ENCODE measurements around the gene DNAH14.

The DNAH14 gene

GRCh38 chr1:225418059-225418458, 488.6 kb downstream of the DNAH14 start:
- no peak overlapping the region for H3K4me3 ChIP-seq (ENCODE audit: low read depth, low read length)
- DNase-seq (ENCODE audit: low read depth): no peak
- TF ChIP-seq, protein P1, sequence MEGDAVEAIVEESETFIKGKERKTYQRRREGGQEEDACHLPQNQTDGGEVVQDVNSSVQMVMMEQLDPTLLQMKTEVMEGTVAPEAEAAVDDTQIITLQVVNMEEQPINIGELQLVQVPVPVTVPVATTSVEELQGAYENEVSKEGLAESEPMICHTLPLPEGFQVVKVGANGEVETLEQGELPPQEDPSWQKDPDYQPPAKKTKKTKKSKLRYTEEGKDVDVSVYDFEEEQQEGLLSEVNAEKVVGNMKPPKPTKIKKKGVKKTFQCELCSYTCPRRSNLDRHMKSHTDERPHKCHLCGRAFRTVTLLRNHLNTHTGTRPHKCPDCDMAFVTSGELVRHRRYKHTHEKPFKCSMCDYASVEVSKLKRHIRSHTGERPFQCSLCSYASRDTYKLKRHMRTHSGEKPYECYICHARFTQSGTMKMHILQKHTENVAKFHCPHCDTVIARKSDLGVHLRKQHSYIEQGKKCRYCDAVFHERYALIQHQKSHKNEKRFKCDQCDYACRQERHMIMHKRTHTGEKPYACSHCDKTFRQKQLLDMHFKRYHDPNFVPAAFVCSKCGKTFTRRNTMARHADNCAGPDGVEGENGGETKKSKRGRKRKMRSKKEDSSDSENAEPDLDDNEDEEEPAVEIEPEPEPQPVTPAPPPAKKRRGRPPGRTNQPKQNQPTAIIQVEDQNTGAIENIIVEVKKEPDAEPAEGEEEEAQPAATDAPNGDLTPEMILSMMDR (IDR thresholded peaks at IDR 0.05; ENCODE audit: low read depth, low read length, missing control alignments): no peak

DNA sequence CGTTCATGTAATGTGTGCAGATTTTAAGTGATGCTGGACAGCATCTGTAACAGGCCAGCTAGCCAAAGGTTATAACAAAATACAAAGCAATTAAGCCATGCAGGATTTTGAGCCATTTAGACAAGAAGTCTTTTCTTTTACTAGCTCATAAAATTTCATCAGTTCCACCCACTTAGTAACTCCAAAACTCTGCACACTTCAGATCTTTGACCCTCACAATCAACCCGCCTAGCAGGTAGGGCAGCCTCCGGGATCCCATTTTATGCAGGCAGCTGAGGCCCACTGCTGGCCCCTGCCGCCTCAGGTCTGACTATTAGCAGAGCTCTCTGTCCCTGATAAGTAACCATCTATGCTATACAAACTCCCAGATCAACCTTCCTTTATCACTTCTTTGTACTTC, 489.1 kb downstream of the DNAH14 start:
- TF ChIP-seq, protein P1 (IDR thresholded peaks at IDR 0.05; ENCODE audit: low read depth, low read length, missing control alignments): no peak
- no peak overlapping the region for H3K4me3 ChIP-seq (ENCODE audit: low read depth, low read length)
- DNase-seq (ENCODE audit: low read depth): no peak

DNA sequence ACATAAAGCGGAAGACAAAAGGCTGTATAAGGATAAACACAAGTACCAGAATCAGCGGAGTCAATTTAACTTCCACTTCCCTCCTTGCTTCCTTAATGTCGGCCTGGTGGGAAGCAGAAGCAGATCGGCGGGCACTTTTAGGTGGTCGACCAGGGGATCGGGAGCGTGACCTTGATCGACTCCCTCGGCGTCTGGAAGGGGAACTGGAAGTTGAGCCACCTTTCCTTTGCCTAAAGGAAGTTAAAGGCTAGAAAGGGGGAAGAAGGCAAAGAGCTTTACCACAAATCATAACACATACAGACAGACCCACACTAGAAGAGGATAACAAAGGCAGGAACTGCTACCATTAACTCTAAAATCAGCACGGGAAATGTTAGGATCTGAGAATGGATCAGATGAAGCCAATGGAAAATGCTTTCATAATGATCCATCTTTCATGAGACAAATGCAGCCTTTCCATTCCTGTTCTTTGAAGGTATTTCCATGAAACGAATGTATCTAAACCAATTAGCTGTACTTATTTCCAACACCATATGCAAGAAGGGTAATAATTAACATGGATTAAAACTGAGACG, 492.6 kb downstream of the DNAH14 start:
- H3K4me3 ChIP-seq (ENCODE audit: low read depth, low read length): no peak overlapping the region
- no peak for DNase-seq (ENCODE audit: low read depth)
- TF ChIP-seq, protein P1 (IDR thresholded peaks at IDR 0.05; ENCODE audit: low read depth, low read length, missing control alignments): no peak

GRCh38 chr1:225422795-225423517, 493.5 kb downstream of the DNAH14 start:
- H3K4me3 ChIP-seq (ENCODE audit: low read depth, low read length): no peak overlapping the region
- TF ChIP-seq, protein P1 (IDR thresholded peaks at IDR 0.05; ENCODE audit: low read depth, low read length, missing control alignments): no peak
- DNase-seq (ENCODE audit: low read depth): no peak

GRCh38 chr1:225423518-225423855, 494.0 kb downstream of the DNAH14 start:
- no peak overlapping the region for H3K4me3 ChIP-seq (ENCODE audit: low read depth, low read length)
- TF ChIP-seq, protein P1 (IDR thresholded peaks at IDR 0.05; ENCODE audit: low read depth, low read length, missing control alignments): no peak
- DNase-seq (ENCODE audit: low read depth): no peak

- TF ChIP-seq, protein P1 (IDR thresholded peaks at IDR 0.05; ENCODE audit: low read depth, low read length, missing control alignments): no peak
- no peak for DNase-seq (ENCODE audit: low read depth)
- H3K4me3 ChIP-seq (ENCODE audit: low read depth, low read length): peak overlapping the region; percentile 96
These were observed 495.2 kb downstream of the DNAH14 start for GRCh38 chr1:225424562-225425200.

Data from GM12864 (cell line).